ENCODE results near the gene SHROOM3.

DNA sequence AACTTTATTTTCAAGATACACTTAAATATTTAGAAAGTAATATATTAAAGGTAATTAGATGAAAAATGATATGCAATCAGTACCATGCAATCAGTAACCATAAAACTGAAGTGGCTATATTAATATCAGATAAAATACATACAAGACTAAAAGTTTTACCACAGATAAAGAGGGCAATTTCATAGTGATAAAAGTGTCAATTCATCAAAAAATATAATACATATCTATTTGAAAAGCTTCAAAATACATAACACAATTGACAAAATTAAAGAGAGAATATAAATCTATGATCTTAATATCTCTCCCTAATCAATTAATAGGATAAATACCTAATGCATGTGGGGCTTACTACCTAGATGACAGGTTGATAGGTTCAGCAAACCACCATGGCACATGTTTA, 357.4 kb downstream of the SHROOM3 start:
- TF ChIP-seq CTCF (IDR thresholded peaks at IDR 0.05) (no peak), EZH2 (IDR thresholded peaks at IDR 0.05; ENCODE audit: borderline replicate concordance, insufficient read depth, low read depth, low read length, poor library complexity, severe bottlenecking) (no peak)
